Measurements from ENCODE around the gene ZNF414.
"Not testable (repeated sequence)": the region's sequence is repeated elsewhere in the genome, so short reads cannot be mapped to it uniquely, and the experiment has no call there.

The ZNF414 gene

GRCh38 chr19:8517551-8518442 lies 3.8 kb upstream of the ZNF414 start:
- peak; percentile 77 for DNase-seq

- DNase-seq, result peak; percentile 69
Observed at GRCh38 chr19:8515317-8515716, 1.4 kb upstream of the ZNF414 start.

GRCh38 chr19:8514505-8515009 lies 590 bp upstream of the ZNF414 start:
- not testable (repeated sequence) for DNase-seq

- DNase-seq, result no peak
Observed at GRCh38 chr19:8513036-8513686, 806 bp downstream of the ZNF414 start.

GRCh38 chr19:8512115-8512967 lies 1.6 kb downstream of the ZNF414 start:
- DNase-seq, result no peak

GRCh38 chr19:8511573-8512101 lies 2.3 kb downstream of the ZNF414 start:
- no peak for DNase-seq

- no peak for DNase-seq
Observed at GRCh38 chr19:8510589-8511115, 3.3 kb downstream of the ZNF414 start.

GRCh38 chr19:8506402-8506957 lies 7.5 kb downstream of the ZNF414 start:
- no peak for DNase-seq

GRCh38 chr19:8505680-8506401 lies 8.1 kb downstream of the ZNF414 start:
- DNase-seq, result peak; percentile 87

- no peak for DNase-seq
Observed at GRCh38 chr19:8504919-8505318, 9.0 kb downstream of the ZNF414 start.

GRCh38 chr19:8504171-8504570 lies 9.8 kb downstream of the ZNF414 start:
- DNase-seq, result no peak

GRCh38 chr19:8503510-8503909 lies 10.5 kb downstream of the ZNF414 start:
- no peak for DNase-seq

- DNase-seq, result no peak
Observed at GRCh38 chr19:8501981-8502380, 12.0 kb downstream of the ZNF414 start.

- no peak for DNase-seq
Observed at GRCh38 chr19:8501516-8501915, 12.5 kb downstream of the ZNF414 start.

- no peak for DNase-seq
Observed at GRCh38 chr19:8500158-8500557, 13.8 kb downstream of the ZNF414 start.

- DNase-seq, result no peak
Observed at GRCh38 chr19:8499048-8499833, 14.7 kb downstream of the ZNF414 start.

GRCh38 chr19:8498295-8498694 lies 15.7 kb downstream of the ZNF414 start:
- no peak for DNase-seq

GRCh38 chr19:8494158-8494557 lies 19.8 kb downstream of the ZNF414 start:
- DNase-seq, result peak; percentile 43

- DNase-seq, result no peak
Observed at GRCh38 chr19:8491574-8491973, 22.4 kb downstream of the ZNF414 start.

GRCh38 chr19:8490873-8491272 lies 23.1 kb downstream of the ZNF414 start:
- DNase-seq, result no peak

- no peak for DNase-seq
Observed at GRCh38 chr19:8490395-8490760, 23.6 kb downstream of the ZNF414 start.

Measured in CD4-positive, alpha-beta T cell treated with Interleukin-17A for 4 hours (primary cell).